Fibroblast of lung (primary cell): ENCODE data around the gene GRAP. TPM values are rescaled to one million over a fixed set of nuclear protein-coding genes. Genes with fewer than 3 reads are reported as not detected.

ENCODE experiments used
- DNase-seq, 2 donors: peaks; one replicate each; pipeline versions ENCODE4 v3.0.0 to v3.0.0-alpha.2; 2010; ENCODE audit warnings: low read depth in 2 of 2
- H2AFZ ChIP-seq: 2 replicates; pipeline ENCODE4 v1.5.1; 2012; ENCODE audit warnings: low read length, control low read depth, inconsistent platforms
- H3K27ac ChIP-seq: 2 replicates; pipeline ENCODE4 v1.5.1; 2011; ENCODE audit warnings: low read length, control low read depth; ENCODE audit not compliant: insufficient read depth
- H3K27me3 ChIP-seq: 2 replicates; pipeline ENCODE4 v1.5.1; 2011; ENCODE audit warnings: mild to moderate bottlenecking, low read length; ENCODE audit not compliant: control insufficient read depth, insufficient read depth
- H3K36me3 ChIP-seq: 2 replicates; pipeline ENCODE4 v1.5.1; 2011; ENCODE audit warnings: low read length; ENCODE audit not compliant: control insufficient read depth, insufficient read depth
- H3K4me1 ChIP-seq: 2 replicates; pipeline ENCODE4 v1.5.1; 2011; ENCODE audit warnings: low read length; ENCODE audit not compliant: control insufficient read depth, insufficient read depth; ENCODE audit errors: extremely low read depth
- H3K4me2 ChIP-seq: 2 replicates; pipeline ENCODE4 v1.5.1; 2011; ENCODE audit warnings: low read length, control low read depth; ENCODE audit not compliant: insufficient read depth; ENCODE audit errors: extremely low read depth
- H3K4me3 ChIP-seq, 4 experiments: fragments of 200-600 bp in 1 of 4; sonication (generic) in 1 of 4; replicated peaks in 1 of 4; 2 replicates each; pipeline ENCODE4 v1.5.1; 2011 to 2016; ENCODE audit warnings: low read length in 4 of 4, low read depth in 3 of 4, mild to moderate bottlenecking in 3 of 4, control low read depth in 2 of 4, inconsistent platforms in 1 of 4, mixed read lengths in 1 of 4; ENCODE audit not compliant: insufficient read depth in 1 of 4; ENCODE audit errors: control extremely low read depth in 1 of 4
- H3K79me2 ChIP-seq: 2 replicates; pipeline ENCODE4 v1.5.1; 2012; ENCODE audit warnings: mild to moderate bottlenecking, low read length, inconsistent platforms; ENCODE audit not compliant: control insufficient read depth, insufficient read depth
- H3K9ac ChIP-seq: 2 replicates; pipeline ENCODE4 v1.5.1; 2011; ENCODE audit warnings: mild to moderate bottlenecking, low read length, control low read depth; ENCODE audit not compliant: insufficient read depth
- H3K9me3 ChIP-seq: 2 replicates; pipeline ENCODE4 v1.5.1; 2012; ENCODE audit warnings: low read depth, low read length; ENCODE audit not compliant: control insufficient read depth, insufficient read depth
- H4K20me1 ChIP-seq: 2 replicates; pipeline ENCODE4 v1.5.1; 2011; ENCODE audit warnings: low read length; ENCODE audit not compliant: control insufficient read depth, insufficient read depth; ENCODE audit errors: extremely low read depth
- CTCF ChIP-seq, 2 donors: IDR thresholded peaks in 1 of 2; conservative IDR thresholded peaks in 1 of 2; 1 replicate in 1 of 2; 2 replicates in 1 of 2; pipeline ENCODE4 v1.5.1; 2011 to 2012; ENCODE audit warnings: low read length in 2 of 2, control low read depth in 1 of 2, inconsistent platforms in 1 of 2, low read depth in 1 of 2, mild to moderate bottlenecking in 1 of 2
- EZH2 ChIP-seq: IDR thresholded peaks from 2 replicates; pipeline ENCODE4 v1.5.1; 2012; ENCODE audit warnings: low read length, control low read depth, mild to moderate bottlenecking; ENCODE audit errors: missing control alignments
- polyA plus RNA-seq, 2 donors: library from polyadenylated mRNA; depleted of rRNA in 1 of 2; stranded (reverse) in 1 of 2; unstranded in 1 of 2; fragments of >200 nt; gene quantifications; 2 replicates each; pipeline ENCODE4 v1.2.1, GENCODE V29; 2011 to 2012; ENCODE audit warnings: missing spikeins in 1 of 2
- total RNA-seq: library from RNA; depleted of rRNA; stranded (reverse); fragments of >200 nt; gene quantifications from 2 replicates; pipeline ENCODE4 v1.2.1, GENCODE V29; 2014

The GRAP gene
- total and polyA plus RNA-seq, 2 donors (not counting 1 experiment from before 2014, with no cell fraction given) = 0.10 TPM; not detected in 1

GRCh38 chr17:18996458-18996857, 50.3 kb downstream of the GRAP start:
- H4K20me1 ChIP-seq = no peaks in the 10 kb centered on the region
- no peak for TF ChIP-seq EZH2
- no peak overlapping the region for H3K9ac ChIP-seq
- H3K4me3 ChIP-seq = no peak overlapping the region
- no peak overlapping the region for H2AFZ ChIP-seq
- H3K36me3 ChIP-seq = no peaks in the 10 kb centered on the region
- DNase-seq = no peak
- no peaks in the 10 kb centered on the region for H3K9me3 ChIP-seq
- H3K79me2 ChIP-seq = peaks cover 18% of the 10 kb centered on the region
- H3K27me3 ChIP-seq = no peaks in the 10 kb centered on the region
- H3K27ac ChIP-seq = no peak overlapping the region
- H3K4me1 ChIP-seq = peaks cover 9% of the 10 kb centered on the region
- H3K4me2 ChIP-seq = no peak overlapping the region

DNA sequence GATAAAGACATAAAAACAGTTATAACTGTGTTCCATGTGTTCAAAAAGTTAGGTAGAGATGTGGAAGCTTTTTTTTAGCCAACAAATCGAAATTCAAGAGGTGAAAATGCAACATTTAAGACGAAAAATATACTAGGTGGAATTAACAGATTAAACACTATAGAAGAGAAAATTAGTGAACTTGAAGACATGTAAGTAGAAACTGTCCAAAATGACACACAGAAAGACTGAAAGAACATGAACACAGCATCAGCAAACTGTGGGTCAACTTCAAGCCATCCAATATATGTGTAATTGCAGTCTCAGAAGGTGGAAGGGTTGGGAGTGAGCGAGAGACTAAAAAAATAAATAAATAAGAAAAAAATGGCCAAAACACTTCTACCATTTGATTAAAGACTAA, 51.5 kb downstream of the GRAP start:
- Histone ChIP-seq H3K27me3 (no peaks in the 10 kb centered on the region), H3K4me3 (no peak overlapping the region)
- no peak for DNase-seq

DNA sequence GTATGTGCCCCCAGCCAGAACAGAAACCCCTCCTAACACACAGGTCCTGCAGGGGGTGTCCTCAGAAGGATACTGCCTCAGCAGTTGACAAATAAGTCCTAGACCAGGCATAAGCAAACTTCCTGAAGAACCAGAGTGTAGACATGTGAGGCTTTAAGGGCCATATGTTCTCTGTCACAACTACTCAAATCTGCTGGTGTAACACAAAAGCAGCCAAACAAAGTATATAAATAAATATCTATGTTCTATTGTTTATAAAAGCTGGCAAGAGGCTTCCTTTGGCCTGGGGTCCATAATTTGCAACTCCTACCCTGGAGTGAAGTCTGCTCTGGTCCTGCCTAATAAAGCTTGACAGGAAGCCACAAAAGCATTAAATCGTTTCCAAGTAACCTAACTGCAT, 52.1 kb downstream of the GRAP start:
- Histone ChIP-seq H3K27ac (no peak overlapping the region), H2AFZ (peak overlapping the region; percentile 8), H3K36me3 (no peaks in the 10 kb centered on the region), H3K4me3 (no peak overlapping the region), H3K27me3 (no peaks in the 10 kb centered on the region), H3K9ac (no peak overlapping the region), H4K20me1 (no peaks in the 10 kb centered on the region), H3K4me1 (peaks cover 9% of the 10 kb centered on the region), H3K4me2 (no peak overlapping the region), H3K9me3 (no peaks in the 10 kb centered on the region), H3K79me2 (peaks cover 16% of the 10 kb centered on the region)
- TF ChIP-seq EZH2 (no peak), CTCF (conservative IDR thresholded peaks at IDR 0.05 in 1 of 2, IDR thresholded peaks at IDR 0.05 in 1 of 2; ENCODE audit: low read depth in 1 of 2, low read length in 2 of 2) (no peak)
- peak in 1 of 2 donors; percentile 74 for DNase-seq

More for the DNA sequence above, 51.5 kb downstream of the GRAP start:
- no peak overlapping the region for H3K4me2 ChIP-seq
- no peak overlapping the region for H3K9ac ChIP-seq
- no peaks in the 10 kb centered on the region for H4K20me1 ChIP-seq
- no peaks in the 10 kb centered on the region for H3K9me3 ChIP-seq
- H3K4me1 ChIP-seq = peaks cover 9% of the 10 kb centered on the region
- no peaks in the 10 kb centered on the region for H3K36me3 ChIP-seq
- H3K27ac ChIP-seq = no peak overlapping the region
- no peak overlapping the region for H2AFZ ChIP-seq
- peaks cover 16% of the 10 kb centered on the region for H3K79me2 ChIP-seq
- TF ChIP-seq EZH2 (no peak), CTCF (conservative IDR thresholded peaks at IDR 0.05 in 1 of 2, IDR thresholded peaks at IDR 0.05 in 1 of 2; ENCODE audit: low read depth in 1 of 2, low read length in 2 of 2) (no peak)
